ENCODE data around the gene KIAA1755. TPM values are rescaled to one million over a fixed set of nuclear protein-coding genes. Genes with fewer than 3 reads are reported as not detected.

Gene KIAA1755
- total RNA-seq, 1 donor from 2014 or later, result 0.22 TPM

- H3K4me1 ChIP-seq, result peaks cover 4% of the 10 kb centered on the region
- H3K4me3 ChIP-seq, result no peak overlapping the region
- no peaks in the 10 kb centered on the region for H3K9me3 ChIP-seq (ENCODE audit: low read depth)
- DNase-seq (ENCODE audit: low spot score), result no peak
- H3K27me3 ChIP-seq, result peaks cover 17% of the 10 kb centered on the region
- Mint-ChIP-seq H3K27ac (no peak overlapping the region), H3K36me3 (no peaks in the 10 kb centered on the region), H3K4me1 (peaks cover 20% of the 10 kb centered on the region), H3K27me3 (ENCODE audit: insufficient read depth, low read depth) (peaks cover 16% of the 10 kb centered on the region), H3K4me3 (peak overlapping the region; percentile 80), H3K9me3 (no peaks in the 10 kb centered on the region)
- no peaks in the 10 kb centered on the region for H4K20me1 ChIP-seq (ENCODE audit: low read depth)
- H3K9ac ChIP-seq, result no peak overlapping the region
- H3K4me2 ChIP-seq, result no peak overlapping the region
- no peaks in the 10 kb centered on the region for H3F3A ChIP-seq (ENCODE audit: low read depth)
- no peaks in the 10 kb centered on the region for H3K36me3 ChIP-seq
- H3K27ac ChIP-seq, result no peak overlapping the region
- no peaks in the 10 kb centered on the region for H3K79me2 ChIP-seq (ENCODE audit: low read depth)
- TF ChIP-seq EZH2 (IDR thresholded peaks at IDR 0.05) (no peak), EZH2phosphoT487 (IDR thresholded peaks at IDR 0.05) (no peak), CTCF (IDR thresholded peaks at IDR 0.05) (no peak)
- H2AFZ ChIP-seq (replicated peaks), result no peak overlapping the region
Measured at GRCh38 chr20:38165966-38166702, 94.4 kb downstream of the KIAA1755 start.

GRCh38 chr20:38165089-38165965 is 95.2 kb downstream of the KIAA1755 start, which contains the start of gene TGM2:
Gene TGM2 (minus strand): TSS chr20:38165270. CDS start chr20:38165198, 72 bp downstream.
- peaks cover 14% of the 10 kb centered on the region for H3K4me1 Mint-ChIP-seq
- H3K36me3 Mint-ChIP-seq, result no peaks in the 10 kb centered on the region
- H3K27me3 Mint-ChIP-seq (ENCODE audit: insufficient read depth, low read depth), result peaks cover 12% of the 10 kb centered on the region
- TF ChIP-seq CTCF (IDR thresholded peaks at IDR 0.05), result peak; percentile 83
- TF ChIP-seq EZH2phosphoT487 (IDR thresholded peaks at IDR 0.05), result no peak
- no peak for TF ChIP-seq EZH2 (IDR thresholded peaks at IDR 0.05)
- H3K9me3 Mint-ChIP-seq, result no peaks in the 10 kb centered on the region
- H3K27ac Mint-ChIP-seq, result peak within 1 kb of the TSS; percentile 76
- Histone ChIP-seq H2AFZ (replicated peaks) (peak within 1 kb of the TSS; percentile 75), H3K4me1 (no peaks in the 10 kb centered on the region), H3K4me2 (peak within 1 kb of the TSS; percentile 77), H3K36me3 (no peaks in the 10 kb centered on the region), H3K9ac (no peak within 1 kb of the TSS), H3K9me3 (ENCODE audit: low read depth) (no peaks in the 10 kb centered on the region), H3F3A (ENCODE audit: low read depth) (no peaks in the 10 kb centered on the region), H3K79me2 (ENCODE audit: low read depth) (no peaks in the 10 kb centered on the region), H3K27me3 (peaks cover 17% of the 10 kb centered on the region), H3K4me3 (peak within 1 kb of the TSS; percentile 42), H3K27ac (no peak within 1 kb of the TSS), H4K20me1 (ENCODE audit: low read depth) (no peaks in the 10 kb centered on the region)
- H3K4me3 Mint-ChIP-seq, result peak within 1 kb of the TSS; percentile 80
- DNase-seq (ENCODE audit: low spot score), result peak; percentile 85

- Histone ChIP-seq H3K4me3 (peak overlapping the region; percentile 42), H3K27me3 (peaks cover 17% of the 10 kb centered on the region), H3K4me1 (no peaks in the 10 kb centered on the region), H3K9ac (no peak overlapping the region), H3K79me2 (ENCODE audit: low read depth) (no peaks in the 10 kb centered on the region), H3K4me2 (peak overlapping the region; percentile 77), H3K9me3 (ENCODE audit: low read depth) (no peaks in the 10 kb centered on the region), H3F3A (ENCODE audit: low read depth) (no peaks in the 10 kb centered on the region), H4K20me1 (ENCODE audit: low read depth) (no peaks in the 10 kb centered on the region), H2AFZ (replicated peaks) (peak overlapping the region; percentile 75), H3K27ac (no peak overlapping the region), H3K36me3 (no peaks in the 10 kb centered on the region)
- peaks cover 10% of the 10 kb centered on the region for H3K27me3 Mint-ChIP-seq (ENCODE audit: insufficient read depth, low read depth)
- TF ChIP-seq CTCF (IDR thresholded peaks at IDR 0.05), result no peak
- no peak for TF ChIP-seq EZH2 (IDR thresholded peaks at IDR 0.05)
- TF ChIP-seq EZH2phosphoT487 (IDR thresholded peaks at IDR 0.05), result no peak
- H3K36me3 Mint-ChIP-seq, result no peaks in the 10 kb centered on the region
- H3K27ac Mint-ChIP-seq, result no peak overlapping the region
- peak overlapping the region; percentile 21 for H3K4me3 Mint-ChIP-seq
- H3K9me3 Mint-ChIP-seq, result no peaks in the 10 kb centered on the region
- peaks cover 11% of the 10 kb centered on the region for H3K4me1 Mint-ChIP-seq
- DNase-seq (ENCODE audit: low spot score), result no peak
Measured at GRCh38 chr20:38164624-38165088, 95.9 kb downstream of the KIAA1755 start.

Measured in neural progenitor cell (in vitro differentiated cells).